Fibroblast of villous mesenchyme (primary cell): Measurements from ENCODE around the gene SLC7A8. TPM values are rescaled to one million over a fixed set of nuclear protein-coding genes. Genes with fewer than 3 reads are reported as not detected.
"Not testable (repeated sequence)": the region's sequence is repeated elsewhere in the genome, so short reads cannot be mapped to it uniquely, and the experiment has no call there.

Source experiments
- DNase-seq: peaks from one replicate; pipeline ENCODE4 v3.0.0-alpha.2; 2010; ENCODE audit warnings: low read depth
- H3K4me3 ChIP-seq: 2 replicates; pipeline ENCODE4 v1.5.1; 2011; ENCODE audit warnings: low read depth, mild to moderate bottlenecking, low read length
- CTCF ChIP-seq: IDR thresholded peaks from 2 replicates; pipeline ENCODE4 v1.5.1; 2012; ENCODE audit warnings: low read depth, mild to moderate bottlenecking, low read length; ENCODE audit not compliant: insufficient read depth
- total RNA-seq: library from RNA; depleted of rRNA; stranded (reverse); fragments of >200 nt; gene quantifications from 2 replicates; pipeline ENCODE4 v1.2.3, GENCODE V29; 2012

The SLC7A8 gene
- total RNA-seq, 1 donor: 0.86 TPM

GRCh38 chr14:23215421-23215820, 32.0 kb upstream of the SLC7A8 start:
- DNase-seq: no peak
- no peak for TF ChIP-seq CTCF
- H3K4me3 ChIP-seq: no peak overlapping the region

GRCh38 chr14:23209651-23210423, 26.4 kb upstream of the SLC7A8 start:
- no peak overlapping the region for H3K4me3 ChIP-seq
- peak; percentile 41 for DNase-seq
- no peak for TF ChIP-seq CTCF

GRCh38 chr14:23208324-23208723, 24.9 kb upstream of the SLC7A8 start:
- H3K4me3 ChIP-seq: no peak overlapping the region
- no peak for DNase-seq
- no peak for TF ChIP-seq CTCF

- H3K4me3 ChIP-seq: no peak overlapping the region
- TF ChIP-seq CTCF: no peak
- DNase-seq: no peak
Measured at GRCh38 chr14:23207146-23207540, 23.7 kb upstream of the SLC7A8 start.

- TF ChIP-seq CTCF: no peak
- no peak overlapping the region for H3K4me3 ChIP-seq
- DNase-seq: no peak
Measured at GRCh38 chr14:23206422-23207145, 23.1 kb upstream of the SLC7A8 start.

- no peak overlapping the region for H3K4me3 ChIP-seq
- no peak for TF ChIP-seq CTCF
- no peak for DNase-seq
Measured at GRCh38 chr14:23202001-23202400, 18.5 kb upstream of the SLC7A8 start.

- not testable (repeated sequence) for DNase-seq, H3K4me3 ChIP-seq
Measured at GRCh38 chr14:23199141-23199540, 15.7 kb upstream of the SLC7A8 start.

GRCh38 chr14:23196487-23196886, 13.0 kb upstream of the SLC7A8 start:
- not testable (repeated sequence) for H3K4me3 ChIP-seq, DNase-seq
